HG03064 (cell line): ENCODE data around the gene SNRK.

Experiments used
- ATAC-seq: cut with Tn5 transposase; IDR thresholded peaks from one replicate; pipeline ENCODE4 v1.9.1; 2021; ENCODE audit warnings: low read depth; ENCODE audit not compliant: unreplicated experiment

The SNRK gene

DNA sequence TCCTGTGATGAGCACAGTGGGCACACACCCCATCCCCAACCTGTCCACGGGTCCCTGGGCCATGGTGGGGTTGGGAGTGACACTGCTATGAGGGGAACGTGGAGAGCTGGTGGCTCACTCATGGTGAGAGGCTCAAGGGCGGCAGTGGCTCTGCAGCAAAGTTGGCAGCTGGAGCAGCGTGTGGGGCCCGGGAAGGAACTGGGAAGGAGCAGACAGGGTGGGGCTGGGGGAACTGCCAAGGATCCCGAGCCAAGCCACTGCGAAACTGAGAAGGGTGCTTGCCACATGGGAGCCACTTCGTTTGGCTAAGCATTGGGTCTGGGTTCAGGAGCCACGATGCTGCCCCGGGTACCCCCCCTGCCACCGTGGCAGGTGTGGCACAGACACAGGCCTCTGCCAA, 80.1 kb downstream of the SNRK start:
- ATAC-seq, result no peak

GRCh38 chr3:43366885-43367284, 80.5 kb downstream of the SNRK start:
- ATAC-seq, result no peak

GRCh38 chr3:43369404-43370292, 83.3 kb downstream of the SNRK start:
- ATAC-seq, result no peak

- no peak for ATAC-seq
Measured at GRCh38 chr3:43370293-43370980, 84.1 kb downstream of the SNRK start.

GRCh38 chr3:43371494-43371893, 85.2 kb downstream of the SNRK start:
- no peak for ATAC-seq

- no peak for ATAC-seq
Measured at GRCh38 chr3:43372007-43372740, 85.8 kb downstream of the SNRK start.

DNA sequence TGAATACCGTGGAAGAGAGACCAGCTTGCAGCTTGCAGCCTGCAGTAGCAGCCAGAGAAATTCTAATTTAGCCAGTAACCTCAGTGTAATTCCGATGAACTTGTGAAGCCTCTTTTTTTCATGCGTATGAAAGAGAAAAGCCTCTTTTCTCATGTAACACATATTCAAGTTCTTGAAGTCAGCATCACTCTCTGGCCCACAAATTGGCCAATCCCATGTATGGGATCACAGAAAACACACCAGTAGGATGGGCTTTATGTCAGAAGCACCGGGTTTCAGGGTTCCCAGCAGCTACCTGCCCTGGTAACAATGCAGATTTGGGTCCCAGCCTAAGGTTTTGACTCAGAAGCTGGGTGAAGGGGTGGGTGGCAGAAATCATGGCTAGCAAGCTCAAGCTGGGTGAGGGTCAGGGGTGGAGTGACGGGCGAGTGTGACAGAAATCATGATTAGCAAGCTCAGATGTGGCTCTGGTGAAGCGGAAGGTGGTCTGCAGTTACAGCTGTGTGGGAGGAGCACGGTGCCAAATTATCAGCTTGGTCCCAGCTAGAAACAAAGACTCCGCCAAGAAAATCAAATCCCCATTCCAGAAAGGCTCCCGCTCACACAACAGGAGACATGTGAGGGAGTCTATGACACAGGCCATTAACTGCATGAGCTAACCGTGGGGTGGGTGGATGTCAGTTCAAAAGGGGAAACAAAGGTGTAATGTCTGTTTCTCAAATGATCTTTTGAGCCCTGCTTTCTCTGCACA, 86.6 kb downstream of the SNRK start:
- no peak for ATAC-seq

GRCh38 chr3:43373560-43373928, 87.2 kb downstream of the SNRK start:
- no peak for ATAC-seq

GRCh38 chr3:43378066-43378935, 92.0 kb downstream of the SNRK start:
- ATAC-seq, result no peak

DNA sequence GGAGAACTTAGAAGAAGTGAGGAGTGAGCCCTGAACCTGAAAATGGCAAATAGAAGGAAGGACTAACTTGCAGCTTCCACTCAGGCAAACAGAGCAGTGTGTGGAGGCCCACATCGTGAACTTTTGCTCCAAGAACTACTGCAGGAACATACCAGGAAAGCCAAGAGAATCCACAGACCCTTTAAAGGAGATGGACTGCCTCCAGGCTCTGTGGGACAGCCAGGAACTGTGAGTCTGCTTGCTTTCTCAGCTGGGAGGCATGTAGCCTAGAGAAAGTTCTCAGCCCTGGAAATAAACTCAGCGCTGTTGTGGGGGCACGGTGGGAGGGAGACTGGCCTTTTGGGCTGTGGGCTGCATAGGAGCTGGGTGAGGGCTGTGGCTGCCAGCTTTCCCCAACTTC, 93.0 kb downstream of the SNRK start:
- no peak for ATAC-seq

- no peak for ATAC-seq
Measured at GRCh38 chr3:43388175-43388574, 101.8 kb downstream of the SNRK start.

DNA sequence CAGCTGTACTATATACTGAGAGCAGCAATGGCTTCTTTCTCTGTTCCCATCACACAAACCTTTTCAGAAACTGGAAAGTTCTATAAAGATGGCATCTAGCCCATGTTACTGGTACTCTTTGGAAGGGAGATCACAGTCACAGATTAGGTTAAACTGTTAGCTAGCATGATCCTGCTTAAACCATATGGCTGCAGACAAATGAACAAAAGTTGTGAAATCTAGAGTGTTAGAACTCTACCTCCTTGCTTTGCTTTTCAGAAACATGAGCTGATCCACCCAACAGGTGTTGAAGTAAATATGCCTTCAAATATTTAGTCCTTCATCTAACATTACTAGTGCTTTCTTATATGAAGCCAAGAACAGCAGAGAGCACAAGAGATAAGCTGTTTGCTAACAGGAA, 102.6 kb downstream of the SNRK start:
- no peak for ATAC-seq

DNA sequence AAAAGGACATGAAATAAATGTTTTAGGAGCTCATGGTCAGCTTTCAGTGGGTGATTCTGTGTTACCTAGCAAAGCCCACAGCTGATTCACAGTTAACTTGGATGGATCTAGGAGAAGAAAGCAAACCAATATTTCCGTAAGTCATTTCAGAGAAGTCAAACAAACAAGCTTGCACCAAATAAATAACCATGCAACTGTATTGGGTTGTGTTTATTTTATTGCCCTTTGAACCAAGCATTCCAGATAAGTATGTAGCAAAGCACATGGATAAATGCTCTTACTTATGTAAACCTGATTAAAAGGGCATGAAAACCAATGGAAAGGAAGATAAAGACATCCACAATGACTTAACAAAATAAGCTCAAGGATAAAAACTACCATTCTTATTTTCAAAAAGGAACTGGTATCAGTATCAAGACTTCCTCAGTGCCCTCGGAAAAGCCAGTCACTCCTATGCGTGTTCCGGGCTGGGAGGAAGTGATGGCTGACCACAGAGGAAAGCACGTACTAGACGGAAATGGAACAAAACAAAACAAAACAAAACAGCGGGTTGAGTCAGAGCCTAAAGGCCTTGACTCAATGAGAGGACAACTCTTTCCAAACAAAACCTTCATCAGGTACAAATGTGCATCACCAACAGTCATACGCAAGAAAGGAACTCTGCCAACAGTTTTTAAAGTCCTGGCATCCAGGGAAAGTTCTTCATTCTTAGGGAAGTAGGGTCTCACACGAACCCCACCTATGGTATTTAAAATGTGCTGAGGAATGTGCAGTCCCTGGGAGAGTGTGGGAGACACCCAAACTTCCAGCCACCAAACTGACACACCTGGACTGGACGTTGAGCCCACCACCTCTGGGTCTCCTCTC, 103.3 kb downstream of the SNRK start:
- ATAC-seq, result no peak

GRCh38 chr3:43390255-43390588, 103.9 kb downstream of the SNRK start:
- no peak for ATAC-seq

GRCh38 chr3:43391621-43392020, 105.3 kb downstream of the SNRK start:
- ATAC-seq, result no peak

DNA sequence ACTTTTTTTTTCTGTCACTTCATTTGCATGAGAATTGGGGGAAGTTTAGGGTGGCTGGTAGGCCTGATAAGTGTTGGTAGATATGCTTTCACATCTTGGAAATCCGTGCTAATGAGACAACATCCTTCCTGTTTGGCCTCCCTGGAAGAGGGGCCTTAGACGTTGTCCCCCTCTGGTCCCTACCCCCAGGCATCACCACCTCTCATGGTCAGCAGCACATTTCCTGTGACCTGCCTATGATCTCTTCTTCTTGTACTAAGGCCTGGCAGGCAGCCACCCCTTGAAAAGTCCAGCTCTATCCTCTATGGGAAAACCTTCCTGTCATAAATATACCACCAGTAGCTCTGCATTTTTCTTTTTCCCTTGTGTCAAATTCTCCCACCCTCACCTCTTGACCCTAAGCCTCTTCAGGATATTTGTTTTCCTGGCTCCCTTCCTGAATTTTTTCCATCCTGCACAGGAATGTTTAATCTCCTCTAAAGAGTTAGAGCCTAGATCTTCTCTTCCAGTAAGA, 107.8 kb downstream of the SNRK start:
- ATAC-seq, result no peak

DNA sequence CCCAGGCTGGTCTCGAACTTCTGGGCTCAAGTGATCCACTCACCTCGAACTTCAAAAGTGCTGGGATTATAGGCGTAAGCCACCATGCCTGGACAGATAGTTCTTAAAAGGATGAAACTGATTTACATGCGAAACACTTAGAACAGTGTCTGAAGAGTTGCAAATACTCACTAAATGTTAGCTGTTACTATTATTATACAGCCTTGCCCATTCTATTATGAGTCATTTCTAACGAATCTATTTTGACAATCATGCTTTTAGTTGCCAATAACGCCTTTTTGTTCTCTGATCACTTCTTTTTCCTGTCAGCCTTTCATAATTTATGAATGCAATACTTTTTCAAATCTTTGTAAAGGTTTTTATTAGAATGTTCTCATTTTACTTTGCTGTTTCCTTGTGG, 112.7 kb downstream of the SNRK start:
- ATAC-seq, result no peak

GRCh38 chr3:43400167-43400566, 113.8 kb downstream of the SNRK start:
- ATAC-seq, result no peak
